H7 (cell line): Measurements from ENCODE around the gene GSK3B. TPM values are rescaled to one million over a fixed set of nuclear protein-coding genes. Genes with fewer than 3 reads are reported as not detected.
A peak's percentile ranks its signal among the peaks of the same experiment; 100 is the strongest.

Source experiments
- DNase-seq: peaks from one replicate; pipeline ENCODE4 v3.0.0; 2012
- H3K27me3 ChIP-seq: 2 replicates; pipeline ENCODE4 v1.6.0; 2011; ENCODE audit warnings: mild to moderate bottlenecking, low read length; ENCODE audit not compliant: control insufficient read depth, insufficient read depth
- H3K36me3 ChIP-seq: replicated peaks from 2 replicates; pipeline ENCODE4 v1.5.1; 2011; ENCODE audit warnings: low read length; ENCODE audit not compliant: control insufficient read depth, insufficient read depth
- H3K4me3 ChIP-seq: 2 replicates; pipeline ENCODE4 v1.5.1; 2011; ENCODE audit warnings: low read depth, mild to moderate bottlenecking, control low read depth, low read length, moderate library complexity; ENCODE audit not compliant: insufficient read depth
- total RNA-seq: library from RNA; depleted of rRNA; stranded (reverse); fragments of >200 nt; shearing (Covaris generic); gene quantifications from 2 replicates; pipeline ENCODE4 v1.2.3, GENCODE V29; 2014; rRNA removed

GSK3B gene
- total RNA-seq: 34.0 and 40.1 TPM in 2 replicates

DNA sequence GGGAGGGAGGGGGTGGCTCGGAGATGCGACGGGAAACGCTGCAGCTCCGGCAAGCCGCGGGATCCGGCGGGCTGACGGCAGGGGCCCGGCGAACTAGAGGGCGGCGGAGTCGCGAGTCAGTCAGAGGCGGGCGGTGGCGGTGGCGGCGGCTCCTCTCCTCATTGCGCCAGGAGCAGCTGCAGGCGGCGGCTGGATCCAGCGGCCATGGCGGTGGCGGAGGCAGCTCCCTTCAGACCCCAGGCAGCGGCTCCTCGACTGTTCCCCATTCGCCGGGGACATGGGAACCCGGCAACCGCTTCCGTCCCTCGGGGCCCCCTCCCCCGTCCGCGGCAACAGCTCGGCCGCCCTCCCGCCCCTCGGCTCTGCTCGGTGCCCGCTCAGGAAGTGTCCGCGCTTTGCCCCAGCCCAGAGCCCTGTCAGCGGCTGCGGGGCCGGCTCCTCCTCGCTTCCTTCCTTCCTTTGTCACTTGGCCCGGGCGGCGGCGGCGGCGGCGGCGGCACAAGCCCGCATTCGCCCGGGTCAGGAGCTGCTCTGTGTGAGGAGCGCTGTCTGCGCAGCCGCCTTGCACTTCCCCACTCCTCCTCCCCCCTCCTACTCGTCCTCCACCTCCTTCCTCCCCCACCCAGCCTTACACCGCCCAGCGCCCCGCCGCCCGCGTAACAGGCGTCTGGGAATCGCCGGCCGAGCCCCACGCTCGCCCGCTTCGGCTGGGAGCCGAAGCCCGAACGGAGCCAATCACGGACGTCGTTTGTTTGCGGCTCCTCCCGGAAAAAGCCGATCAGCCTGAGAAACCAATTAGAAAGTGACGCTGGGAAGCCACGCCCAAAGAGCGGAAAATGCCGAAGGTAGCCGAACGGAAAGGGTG, at the start of gene GSK3B:
Gene GSK3B (minus strand): TSS at position 537 of the 865 bp plus-strand sequence. CDS start 1,013 bp downstream, outside the sequence.
- H3K27me3 ChIP-seq: no peaks in the 10 kb centered on the region
- peak within 1 kb of the TSS; percentile 97 for H3K4me3 ChIP-seq
- DNase-seq: peak; percentile 94
- H3K36me3 ChIP-seq: no peaks in the 10 kb centered on the region; the same call in none of the 2 replicates

DNA sequence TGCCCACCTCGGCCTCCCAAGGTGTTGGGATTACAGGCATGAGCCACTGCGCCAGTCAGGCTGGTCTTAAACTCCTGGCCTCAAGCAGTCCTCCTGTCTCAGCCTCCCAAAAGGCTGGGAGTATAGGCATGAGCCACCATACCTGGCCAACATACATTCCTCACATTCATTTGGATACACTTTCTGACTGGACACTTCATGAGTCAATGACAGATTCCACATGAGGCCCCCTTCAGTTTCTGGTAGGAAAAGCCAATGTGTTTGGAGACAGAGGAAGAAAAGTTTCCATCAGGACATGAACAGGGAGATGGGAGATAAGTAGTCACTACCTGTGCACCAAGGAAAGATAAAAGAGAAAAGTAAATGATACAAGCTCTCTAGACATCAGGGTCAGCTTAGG, 49.4 kb upstream of the GSK3B start:
- Histone ChIP-seq H3K36me3 (no peaks in the 10 kb centered on the region), H3K27me3 (no peaks in the 10 kb centered on the region), H3K4me3 (no peak overlapping the region)
- no peak for DNase-seq

DNA sequence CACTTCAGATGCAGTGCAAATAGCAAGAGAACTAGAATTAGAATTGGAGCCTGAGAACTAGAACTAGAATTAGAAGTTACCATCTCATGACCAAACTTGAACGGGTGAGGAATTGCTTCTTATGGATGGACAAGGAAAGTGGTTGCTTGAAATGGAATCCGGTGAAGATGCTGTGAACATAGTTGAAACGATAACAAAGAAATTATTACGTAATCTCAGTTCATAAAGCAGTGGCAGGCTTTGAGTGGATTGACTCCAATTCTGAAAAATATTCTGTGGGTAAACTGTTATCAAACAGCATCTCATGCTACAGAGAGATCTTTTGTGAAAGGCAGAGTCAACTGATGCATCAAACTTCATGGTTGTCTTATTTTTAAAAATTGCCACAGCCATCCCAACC, 48.0 kb upstream of the GSK3B start:
- no peaks in the 10 kb centered on the region for H3K36me3 ChIP-seq
- no peak for DNase-seq
- no peak overlapping the region for H3K4me3 ChIP-seq
- no peaks in the 10 kb centered on the region for H3K27me3 ChIP-seq

DNA sequence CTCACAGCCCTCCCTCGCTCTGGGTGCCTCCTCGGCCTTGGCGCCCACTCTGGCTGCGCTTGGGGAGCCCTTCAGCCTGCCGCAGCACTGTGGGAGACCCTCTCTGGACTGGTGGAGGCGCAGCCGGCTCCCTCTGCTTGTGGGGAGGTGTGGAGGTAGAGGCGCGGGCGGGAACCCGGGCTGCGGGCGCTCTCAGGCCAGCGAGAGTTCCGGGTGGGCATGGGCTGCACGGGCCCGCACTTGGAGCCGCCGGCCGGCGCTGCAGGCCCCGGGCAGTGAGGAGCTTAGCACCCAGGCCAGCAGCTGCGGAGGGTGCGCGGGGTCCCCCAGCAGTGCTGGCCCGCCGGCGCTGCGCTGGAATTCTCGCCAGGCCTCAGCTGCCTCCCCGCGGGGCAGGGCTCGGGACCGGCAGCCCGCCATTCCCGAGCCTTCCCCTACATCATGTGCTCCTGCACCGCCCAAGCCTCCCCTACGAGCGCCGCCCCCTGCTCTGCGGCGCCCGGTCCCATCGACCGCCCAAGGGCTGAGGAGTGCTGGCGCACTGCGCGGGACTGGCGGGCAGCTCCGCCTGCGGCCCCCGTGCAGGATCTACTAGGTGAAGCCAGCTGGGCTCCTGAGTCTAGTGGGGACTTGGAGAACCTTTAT, 46.0 kb upstream of the GSK3B start:
- H3K4me3 ChIP-seq: no peak overlapping the region
- H3K27me3 ChIP-seq: no peaks in the 10 kb centered on the region
- no peaks in the 10 kb centered on the region for H3K36me3 ChIP-seq
- no peak for DNase-seq

DNA sequence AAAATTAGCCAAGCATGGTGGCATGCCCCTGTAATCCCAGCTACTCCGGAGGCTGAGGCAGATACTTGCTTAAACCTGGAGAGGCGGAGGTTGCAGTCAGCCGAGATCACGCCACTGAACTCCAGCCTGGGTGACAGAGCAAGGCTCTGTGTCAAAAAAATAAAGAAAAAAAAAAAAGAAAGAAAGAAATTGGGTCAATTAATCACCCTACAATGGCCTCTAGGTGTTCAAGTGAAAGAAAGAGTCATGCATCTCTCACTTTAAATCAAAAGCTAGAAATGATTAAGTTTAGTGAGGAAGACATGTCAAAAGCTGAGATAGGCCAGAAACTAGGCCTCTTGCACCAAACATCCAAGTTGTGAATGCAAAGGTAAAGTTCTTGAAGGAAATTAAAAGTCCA, 44.9 kb upstream of the GSK3B start:
- H3K27me3 ChIP-seq: no peaks in the 10 kb centered on the region
- H3K4me3 ChIP-seq: no peak overlapping the region
- no peaks in the 10 kb centered on the region for H3K36me3 ChIP-seq
- no peak for DNase-seq

DNA sequence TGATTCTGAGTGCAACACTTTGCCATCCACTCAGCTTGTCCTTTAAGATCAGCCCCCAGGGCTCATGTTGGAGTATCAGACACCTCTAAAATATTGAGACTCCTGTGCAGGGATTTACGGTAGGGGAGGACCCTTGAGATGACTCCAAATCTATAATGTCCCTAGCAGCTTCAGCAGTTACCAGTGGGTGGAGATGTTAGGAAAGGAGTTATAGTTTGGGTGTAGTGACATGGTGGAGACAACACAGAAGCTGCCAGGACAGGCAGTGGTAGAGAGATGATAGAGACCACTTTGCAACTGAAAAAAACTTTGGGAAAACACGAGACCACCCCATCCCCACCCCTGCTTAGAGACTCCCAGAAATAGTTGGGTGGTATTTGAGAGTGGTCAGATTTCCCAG, 43.3 kb upstream of the GSK3B start:
- Histone ChIP-seq H3K36me3 (no peaks in the 10 kb centered on the region), H3K4me3 (no peak overlapping the region), H3K27me3 (no peaks in the 10 kb centered on the region)
- DNase-seq: no peak

DNA sequence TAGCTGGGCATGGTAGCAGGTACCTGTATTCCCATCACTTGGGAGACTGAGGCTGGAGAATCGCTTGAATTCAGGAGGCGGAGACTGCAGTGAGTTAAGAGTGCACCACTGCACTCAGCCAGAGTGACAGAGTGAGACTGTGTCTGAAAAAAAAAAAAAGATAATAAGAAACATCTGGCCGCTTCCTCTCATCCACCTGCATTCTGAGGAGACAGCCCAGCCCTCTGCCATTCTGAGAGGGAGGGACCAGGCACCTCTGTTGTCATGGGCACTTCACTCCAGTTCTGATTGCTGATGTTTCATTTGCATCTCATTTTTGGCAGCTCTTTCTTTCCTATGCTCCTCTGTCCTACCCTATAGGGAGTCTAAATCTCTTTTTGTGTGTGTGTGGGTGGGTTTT, 36.4 kb upstream of the GSK3B start:
- Histone ChIP-seq H3K27me3 (no peaks in the 10 kb centered on the region), H3K36me3 (no peaks in the 10 kb centered on the region), H3K4me3 (no peak overlapping the region)
- no peak for DNase-seq

DNA sequence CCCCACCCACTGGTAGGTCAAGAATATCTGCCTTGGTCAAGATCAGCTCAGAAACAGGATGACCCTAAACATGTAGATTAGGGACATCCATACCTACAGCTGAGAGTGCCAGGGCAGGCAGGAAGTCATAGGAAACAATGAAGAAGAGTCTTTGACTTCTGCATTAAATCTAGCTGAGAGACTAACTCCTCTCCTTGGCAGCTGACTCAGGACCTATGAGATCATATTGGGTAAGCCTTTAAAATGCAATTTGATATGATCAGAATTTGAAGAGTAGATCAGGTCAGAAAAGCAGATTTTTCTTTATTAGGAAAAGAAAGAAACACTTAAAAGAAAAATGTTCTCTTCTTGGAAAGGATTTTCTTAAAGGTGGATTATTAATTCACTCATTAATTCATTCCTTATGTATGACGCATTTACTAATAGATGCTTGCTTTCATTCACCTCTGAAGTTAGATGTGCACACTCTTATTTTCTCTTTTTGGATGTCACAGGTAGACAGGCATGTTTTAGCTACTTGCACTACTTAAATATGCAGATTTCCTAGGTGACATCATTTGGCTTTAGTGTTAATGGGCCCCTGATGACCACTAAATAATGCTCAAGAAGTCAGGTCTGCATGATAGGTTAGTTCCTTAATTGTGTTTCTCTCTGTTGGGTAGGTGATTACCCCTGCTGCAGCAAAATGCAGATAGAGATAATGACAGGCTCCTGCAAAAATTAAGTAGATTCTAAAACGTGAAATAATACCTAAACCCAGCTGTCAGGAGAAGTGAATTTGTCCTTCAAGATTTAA, 35.7 kb upstream of the GSK3B start:
- Histone ChIP-seq H3K4me3 (no peak overlapping the region), H3K27me3 (no peaks in the 10 kb centered on the region), H3K36me3 (no peaks in the 10 kb centered on the region)
- no peak for DNase-seq

DNA sequence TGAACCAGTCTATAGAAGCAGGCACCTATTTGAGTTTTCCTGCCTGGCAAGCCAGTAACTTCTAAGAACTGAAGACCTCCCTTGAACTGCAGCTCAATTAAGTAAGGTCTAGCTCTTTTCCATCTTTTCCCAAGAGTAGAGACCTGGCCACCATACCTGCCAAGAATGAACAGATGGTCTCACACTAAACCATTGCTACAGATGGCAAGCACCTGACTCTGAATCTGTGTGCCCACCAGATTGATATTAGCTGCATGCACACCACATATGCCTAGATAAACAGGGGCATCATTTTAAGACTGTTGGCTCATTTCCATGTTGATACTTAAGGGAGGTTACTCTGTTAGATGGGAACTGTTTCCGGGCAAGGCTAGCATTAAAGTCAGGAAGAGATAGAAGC, 34.8 kb upstream of the GSK3B start:
- Histone ChIP-seq H3K27me3 (no peaks in the 10 kb centered on the region), H3K36me3 (no peaks in the 10 kb centered on the region), H3K4me3 (no peak overlapping the region)
- no peak for DNase-seq

DNA sequence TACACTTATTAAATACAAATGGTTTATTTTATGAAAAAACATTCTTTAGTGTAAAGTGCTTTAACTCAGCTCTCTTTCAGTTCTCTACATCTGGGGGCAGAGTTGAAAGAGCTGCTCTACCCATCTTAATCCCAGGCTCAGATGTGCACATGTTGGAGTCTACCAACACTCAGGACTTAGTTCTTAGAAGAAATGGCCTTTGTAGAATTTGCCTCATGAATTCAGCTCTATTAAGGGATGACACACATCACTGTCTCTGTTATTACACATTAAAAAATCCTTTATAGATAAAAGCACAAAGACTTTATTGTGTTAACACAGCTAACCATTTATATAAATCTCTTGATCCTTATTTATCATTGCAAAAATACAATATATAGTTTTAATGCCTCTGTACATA, 31.7 kb upstream of the GSK3B start:
- no peak overlapping the region for H3K4me3 ChIP-seq
- no peaks in the 10 kb centered on the region for H3K36me3 ChIP-seq
- H3K27me3 ChIP-seq: no peaks in the 10 kb centered on the region
- no peak for DNase-seq

DNA sequence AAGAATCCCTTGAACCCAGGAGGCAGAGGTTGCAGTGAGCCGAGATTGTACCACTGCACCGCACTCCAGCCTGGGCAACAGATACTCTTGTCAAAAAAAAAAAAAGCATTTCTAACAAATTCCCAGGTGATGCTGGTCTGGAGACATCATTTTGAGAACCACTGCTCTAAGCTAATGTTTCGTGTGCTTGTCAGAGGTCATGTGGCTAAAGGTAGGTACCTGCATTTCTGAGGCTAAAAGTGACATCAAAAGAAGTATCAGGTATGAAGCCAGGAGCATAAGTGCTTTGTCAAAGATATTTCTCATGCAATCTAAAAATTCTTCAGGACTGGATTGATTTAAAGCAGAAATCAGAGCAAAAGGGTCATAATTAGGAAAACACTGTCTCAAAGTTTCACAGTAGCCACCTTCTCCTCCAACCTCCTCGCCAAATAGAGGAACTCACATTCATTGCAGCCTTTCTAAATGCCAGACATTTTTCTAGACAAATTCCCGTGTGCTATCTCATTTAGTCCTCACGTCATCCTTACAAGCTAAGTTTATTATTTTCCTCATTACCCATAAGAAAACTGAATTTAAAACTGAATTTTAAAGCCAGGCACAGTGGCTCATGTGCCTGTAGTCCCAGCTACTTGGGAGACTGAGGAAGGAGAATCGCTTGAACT, 25.7 kb upstream of the GSK3B start:
- DNase-seq: no peak
- Histone ChIP-seq H3K4me3 (no peak overlapping the region), H3K36me3 (no peaks in the 10 kb centered on the region), H3K27me3 (no peaks in the 10 kb centered on the region)

DNA sequence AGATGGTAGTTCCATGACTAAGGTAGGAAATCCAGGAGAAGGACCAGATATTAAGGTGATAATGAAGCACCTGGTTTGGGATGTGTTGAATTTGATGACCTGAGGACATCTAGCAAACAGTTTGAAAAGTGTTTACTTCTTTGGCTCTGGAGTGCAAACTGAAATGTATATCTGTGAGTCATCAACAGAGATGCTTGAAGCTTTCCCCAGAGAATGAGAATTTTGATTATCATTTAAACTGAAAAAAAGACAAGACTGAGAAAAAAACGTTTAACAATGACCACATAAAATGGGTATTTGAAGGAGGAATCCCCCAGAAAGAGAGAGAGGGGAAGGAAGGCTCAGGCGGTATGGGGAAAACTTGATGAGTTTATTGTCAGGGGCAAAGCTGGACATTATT, 20.7 kb upstream of the GSK3B start:
- DNase-seq: no peak
- Histone ChIP-seq H3K36me3 (no peaks in the 10 kb centered on the region), H3K4me3 (no peak overlapping the region), H3K27me3 (no peaks in the 10 kb centered on the region)

DNA sequence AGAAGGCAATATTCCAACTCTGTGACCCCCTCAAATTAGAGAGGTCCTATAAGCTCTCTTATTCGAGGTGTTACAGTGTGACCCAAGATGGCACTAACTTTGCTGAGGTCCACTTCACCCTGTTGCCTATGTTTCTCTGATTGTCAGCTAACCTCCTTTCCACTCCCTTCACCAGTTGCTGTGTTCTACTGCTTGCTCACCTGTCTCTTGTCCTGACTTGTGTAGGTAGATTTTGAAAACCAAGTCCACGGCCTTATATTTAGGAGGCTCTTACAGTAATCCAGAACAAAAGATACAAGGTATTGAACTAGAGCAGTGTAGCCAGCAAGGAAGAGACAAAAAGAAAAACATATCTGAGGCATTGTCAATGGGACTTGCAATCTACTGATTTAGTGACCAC, 20.1 kb upstream of the GSK3B start:
- Histone ChIP-seq H3K27me3 (no peaks in the 10 kb centered on the region), H3K4me3 (no peak overlapping the region), H3K36me3 (no peaks in the 10 kb centered on the region)
- no peak for DNase-seq
